Panc1 (cell line): Measurements from ENCODE around the gene LILRA5. TPM values are rescaled to one million over a fixed set of nuclear protein-coding genes. Genes with fewer than 3 reads are reported as not detected.

ENCODE experiments used
- ATAC-seq: fragments of 200-7000 bp; cut with Tn5 transposase; 2 replicates; pipeline ENCODE4 v1.9.1; 2020; ENCODE audit warnings: mild to moderate bottlenecking, moderate library complexity
- BruUV-seq: library from RNA; stranded (reverse); fragments of 400-500 nt; replicated peaks from 2 replicates; lab custom pipeline; 2021; lab: Mats Ljungman, UMichigan
- CTCF ChIA-PET: fragments of 300-600 bp; sonication (Branson Sonifier 250); formaldehyde crosslinking; loops from one replicate; lab custom pipeline; 2022; ENCODE audit warnings: antibody characterized with exemption; lab: Charles Lee
- POLR2A ChIA-PET: fragments of 300-600 bp; sonication (Branson Sonifier 250); formaldehyde crosslinking; loops from one replicate; lab custom pipeline; 2022; ENCODE audit warnings: antibody characterized with exemption; lab: Charles Lee
- DNase-seq: peaks from one replicate; pipeline ENCODE4 v3.0.0-alpha.2; 2010; ENCODE audit warnings: low read depth, low spot score
- H3K27ac ChIP-seq: 2 replicates; pipeline ENCODE4 v1.5.1; 2011; ENCODE audit warnings: mild to moderate bottlenecking, low read length, inconsistent platforms
- H3K27me3 ChIP-seq: fragments of 200-500 bp; sonication (Bioruptor generic); 2 replicates; pipeline ENCODE4 v1.6.0; 2014; ENCODE audit warnings: low read length, inconsistent platforms; ENCODE audit not compliant: control insufficient read depth, insufficient read depth
- H3K36me3 ChIP-seq: fragments of 200-500 bp; sonication (Bioruptor generic); 2 replicates; pipeline ENCODE4 v1.5.1; 2014; ENCODE audit warnings: inconsistent platforms, mild to moderate bottlenecking, low read length, moderate library complexity; ENCODE audit not compliant: control insufficient read depth, insufficient read depth
- H3K4me1 ChIP-seq: 2 replicates; pipeline ENCODE4 v1.5.1; 2011; ENCODE audit warnings: inconsistent platforms, mild to moderate bottlenecking, low read length, moderate library complexity; ENCODE audit not compliant: control insufficient read depth, insufficient read depth
- H3K4me3 ChIP-seq, 2 experiments: 2 replicates each; pipeline ENCODE4 v1.5.1; 2011 to 2012; ENCODE audit warnings: low read depth in 2 of 2, low read length in 2 of 2, mild to moderate bottlenecking in 2 of 2, inconsistent platforms in 1 of 2, moderate library complexity in 1 of 2
- H3K9me3 ChIP-seq: fragments of 200-500 bp; sonication (Bioruptor generic); 2 replicates; pipeline ENCODE4 v1.5.1; 2014; ENCODE audit warnings: low read depth, mild to moderate bottlenecking, inconsistent platforms, low read length, moderate library complexity; ENCODE audit not compliant: control insufficient read depth, insufficient read depth
- CTCF ChIP-seq: fragments of 450-650 bp; IDR thresholded peaks from 2 replicates; pipeline ENCODE4 v1.5.1; 2017; ENCODE audit warnings: mild to moderate bottlenecking
- POLR2AphosphoS5 ChIP-seq: IDR thresholded peaks from 2 replicates; pipeline ENCODE4 v1.6.1; 2012; ENCODE audit warnings: mild to moderate bottlenecking, low read depth, low read length, moderate library complexity
- REST ChIP-seq, 2 experiments: IDR thresholded peaks; 2 replicates each; pipeline ENCODE4 v1.6.1; 2011 to 2012; ENCODE audit warnings: low read depth in 2 of 2, control low read depth in 1 of 2, low read length in 1 of 2, mild to moderate bottlenecking in 1 of 2, moderate library complexity in 1 of 2; ENCODE audit not compliant: insufficient read depth in 1 of 2
- SIN3A ChIP-seq: IDR thresholded peaks from 2 replicates; pipeline ENCODE4 v1.6.1; 2012; ENCODE audit warnings: low read depth, mild to moderate bottlenecking, low read length, moderate library complexity, borderline replicate concordance; ENCODE audit not compliant: insufficient read depth
- TCF7L2 ChIP-seq: IDR thresholded peaks from 2 replicates; pipeline ENCODE4 v1.6.1; 2011; ENCODE audit warnings: mild to moderate bottlenecking, low read depth, low read length, inconsistent platforms
- in situ Hi-C: cut with HindIII; loops from 2 replicates; pipeline ENCODE4 v1.10.0; 2016; ENCODE audit warnings: low sequenced_read_pairs, low pct_unique_long_range_greater_than_20kb
- intact Hi-C: fragments of 100-400 bp; cut with micrococcal nuclease; formaldehyde crosslinking; loops from one replicate; pipeline ENCODE4 v1.10.0; 2022; ENCODE audit not compliant: unreplicated experiment
- total RNA-seq: library from RNA; stranded (reverse); gene quantifications from one replicate; pipeline ENCODE4 v1.2.1, GENCODE V29; 2021; ENCODE audit not compliant: unreplicated experiment

The LILRA5 gene
- total RNA-seq, 1 experiment from 2014 or later: not detected

- BruUV-seq: no TSS peak
- peaks cover 6% of the 10 kb centered on the region for H3K27me3 ChIP-seq
Observed at GRCh38 chr19:54317965-54318240, 4.9 kb upstream of the LILRA5 start.

GRCh38 chr19:54317108-54317964 lies 4.4 kb upstream of the LILRA5 start:
- Histone ChIP-seq H3K9me3 (no peaks in the 10 kb centered on the region), H3K27me3 (peaks cover 9% of the 10 kb centered on the region), H3K27ac (no peak overlapping the region), H3K36me3 (no peaks in the 10 kb centered on the region), H3K4me3 (no peak overlapping the region), H3K4me1 (no peaks in the 10 kb centered on the region)
- ChIA-PET CTCF (interaction anchor here (0.6 to 1.2 kb wide), 2 partner anchors 8 to 13 kb away, joined by 3 to 6 read pairs; no protein-coding TSS in a partner anchor), POLR2A (no interaction called here)
- DNase-seq (no peak), ATAC-seq (peak; percentile 67; the same call in 1 of the 2 replicates)
- intact Hi-C loops (no loop called here), in situ Hi-C loops (no loop called here)
- no peak for TF ChIP-seq POLR2AphosphoS5
- no peak for TF ChIP-seq SIN3A
- no peak for TF ChIP-seq CTCF
- TF ChIP-seq REST (IDR thresholded peaks at IDR 0.05; ENCODE audit: insufficient read depth in 1 of 2, low read depth in 2 of 2, low read length in 1 of 2): no peak
- no peak for TF ChIP-seq TCF7L2
- no TSS peak for BruUV-seq

More at GRCh38 chr19:54317965-54318240, 4.9 kb upstream of the LILRA5 start:
- POLR2A ChIA-PET: no interaction called here
- Histone ChIP-seq H3K9me3 (no peaks in the 10 kb centered on the region), H3K27ac (no peak overlapping the region), H3K4me1 (no peaks in the 10 kb centered on the region), H3K4me3 (no peak overlapping the region), H3K36me3 (no peaks in the 10 kb centered on the region)
- no peak for ATAC-seq
- intact Hi-C loops (no loop called here), in situ Hi-C loops (no loop called here)
- TF ChIP-seq SIN3A (no peak), TCF7L2 (no peak), POLR2AphosphoS5 (no peak), REST (IDR thresholded peaks at IDR 0.05; ENCODE audit: insufficient read depth in 1 of 2, low read depth in 2 of 2, low read length in 1 of 2) (no peak), CTCF (no peak)
- CTCF ChIA-PET: no interaction called here
- DNase-seq: no peak
